ENCODE results near the gene CREB5. TPM values are rescaled to one million over a fixed set of nuclear protein-coding genes. Genes with fewer than 3 reads are reported as not detected.

CREB5 gene
- total RNA-seq, 2 experiments from 2014 or later, result 0.19 to 0.22 TPM

DNA sequence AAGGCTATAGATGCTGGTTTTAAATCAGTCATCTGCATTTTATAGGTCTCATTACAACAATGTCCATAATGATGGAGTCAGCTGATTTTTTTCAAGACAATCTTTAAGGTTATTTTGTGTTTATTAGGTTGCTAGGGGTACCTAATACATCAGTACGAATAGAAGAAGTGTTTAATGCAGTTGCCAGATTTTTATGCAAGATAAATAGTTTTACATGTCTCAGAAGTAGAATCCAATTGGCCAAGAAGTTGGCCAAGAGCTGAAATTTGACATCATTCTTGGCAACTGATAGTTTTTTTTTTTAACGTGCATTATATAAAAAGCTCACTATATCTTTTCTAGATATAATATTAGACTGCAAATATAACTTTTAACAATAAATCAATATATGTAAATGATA, 337.3 kb downstream of the CREB5 start:
- no peak for ATAC-seq (ENCODE audit: poor library complexity)
- H3K27ac ChIP-seq (ENCODE audit: low read depth in 1 of 2, low read length in 2 of 2), result no peak overlapping the region
- intact Hi-C loops (cut with DNase I, micrococcal nuclease), result loop anchor here in 1 of 2 experiments (10.0 kb wide), 1 partner anchor 1205 kb away; no protein-coding TSS in a partner anchor
- Mint-ChIP-seq H3K9me3 (no peaks in the 10 kb centered on the region), H3K27ac (no peak overlapping the region), H3K27me3 (no peaks in the 10 kb centered on the region), H3K4me3 (no peak overlapping the region), H3K4me1 (ENCODE audit: low read depth) (no peaks in the 10 kb centered on the region), H3K36me3 (ENCODE audit: low read depth) (no peaks in the 10 kb centered on the region)
- no peaks in the 10 kb centered on the region for H3K9me3 ChIP-seq (ENCODE audit: control insufficient read depth in 1 of 2, insufficient read depth in 1 of 2, low read length in 2 of 2)
- H3K4me1 ChIP-seq (ENCODE audit: insufficient read depth, low read length), result no peaks in the 10 kb centered on the region
- ChIA-PET POLR2A (no interaction called here), CTCF (no interaction called here)
- H3K27me3 ChIP-seq (ENCODE audit: control insufficient read depth in 1 of 2, insufficient read depth in 2 of 2, low read length in 2 of 2), result no peaks in the 10 kb centered on the region
- H3K36me3 ChIP-seq (ENCODE audit: insufficient read depth, low read length), result no peaks in the 10 kb centered on the region
- H3K4me3 ChIP-seq (ENCODE audit: low read length), result no peak overlapping the region
- DNase-seq, result no peak
- TF ChIP-seq, protein P1, sequence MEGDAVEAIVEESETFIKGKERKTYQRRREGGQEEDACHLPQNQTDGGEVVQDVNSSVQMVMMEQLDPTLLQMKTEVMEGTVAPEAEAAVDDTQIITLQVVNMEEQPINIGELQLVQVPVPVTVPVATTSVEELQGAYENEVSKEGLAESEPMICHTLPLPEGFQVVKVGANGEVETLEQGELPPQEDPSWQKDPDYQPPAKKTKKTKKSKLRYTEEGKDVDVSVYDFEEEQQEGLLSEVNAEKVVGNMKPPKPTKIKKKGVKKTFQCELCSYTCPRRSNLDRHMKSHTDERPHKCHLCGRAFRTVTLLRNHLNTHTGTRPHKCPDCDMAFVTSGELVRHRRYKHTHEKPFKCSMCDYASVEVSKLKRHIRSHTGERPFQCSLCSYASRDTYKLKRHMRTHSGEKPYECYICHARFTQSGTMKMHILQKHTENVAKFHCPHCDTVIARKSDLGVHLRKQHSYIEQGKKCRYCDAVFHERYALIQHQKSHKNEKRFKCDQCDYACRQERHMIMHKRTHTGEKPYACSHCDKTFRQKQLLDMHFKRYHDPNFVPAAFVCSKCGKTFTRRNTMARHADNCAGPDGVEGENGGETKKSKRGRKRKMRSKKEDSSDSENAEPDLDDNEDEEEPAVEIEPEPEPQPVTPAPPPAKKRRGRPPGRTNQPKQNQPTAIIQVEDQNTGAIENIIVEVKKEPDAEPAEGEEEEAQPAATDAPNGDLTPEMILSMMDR (IDR thresholded peaks at IDR 0.05), result no peak

- Mint-ChIP-seq H3K4me1 (ENCODE audit: low read depth) (no peaks in the 10 kb centered on the region), H3K36me3 (ENCODE audit: low read depth) (no peaks in the 10 kb centered on the region), H3K27me3 (no peaks in the 10 kb centered on the region), H3K4me3 (no peak overlapping the region), H3K9me3 (no peaks in the 10 kb centered on the region), H3K27ac (no peak overlapping the region)
- ATAC-seq (ENCODE audit: poor library complexity) (no peak), DNase-seq (no peak)
- Histone ChIP-seq H3K4me3 (ENCODE audit: low read length) (no peak overlapping the region), H3K27ac (ENCODE audit: low read depth in 1 of 2, low read length in 2 of 2) (no peak overlapping the region), H3K27me3 (ENCODE audit: control insufficient read depth in 1 of 2, insufficient read depth in 2 of 2, low read length in 2 of 2) (no peaks in the 10 kb centered on the region), H3K36me3 (ENCODE audit: insufficient read depth, low read length) (no peaks in the 10 kb centered on the region), H3K4me1 (ENCODE audit: insufficient read depth, low read length) (no peaks in the 10 kb centered on the region), H3K9me3 (ENCODE audit: control insufficient read depth in 1 of 2, insufficient read depth in 1 of 2, low read length in 2 of 2) (no peaks in the 10 kb centered on the region)
- TF ChIP-seq, protein P1 (IDR thresholded peaks at IDR 0.05), result no peak
- POLR2A ChIA-PET, result no interaction called here
- CTCF ChIA-PET, result no interaction called here
- intact Hi-C loops (cut with DNase I, micrococcal nuclease), result loop anchor here in 1 of 2 experiments (10.0 kb wide), 1 partner anchor 1204 kb away; no protein-coding TSS in a partner anchor
These were observed 338.7 kb downstream of the CREB5 start for GRCh38 chr7:28750981-28751380.

- no peak for DNase-seq
- POLR2A ChIA-PET, result no interaction called here
- Histone ChIP-seq H3K36me3 (ENCODE audit: insufficient read depth, low read length) (no peaks in the 10 kb centered on the region), H3K27ac (ENCODE audit: low read depth in 1 of 2, low read length in 2 of 2) (no peak overlapping the region), H3K4me1 (ENCODE audit: insufficient read depth, low read length) (no peaks in the 10 kb centered on the region), H3K27me3 (ENCODE audit: control insufficient read depth in 1 of 2, insufficient read depth in 2 of 2, low read length in 2 of 2) (no peaks in the 10 kb centered on the region), H3K9me3 (ENCODE audit: control insufficient read depth in 1 of 2, insufficient read depth in 1 of 2, low read length in 2 of 2) (peaks cover 0 to 5% of the 10 kb centered on the region in 2 experiments), H3K4me3 (ENCODE audit: low read length) (no peak overlapping the region)
- CTCF ChIA-PET, result no interaction called here
- TF ChIP-seq, protein P1 (IDR thresholded peaks at IDR 0.05), result no peak
- intact Hi-C loops (cut with DNase I, micrococcal nuclease), result loop anchor here in 1 of 2 experiments (10.0 kb wide), 1 partner anchor 1201 kb away; no protein-coding TSS in a partner anchor
- no peaks in the 10 kb centered on the region for H3K9me3 Mint-ChIP-seq
- no peaks in the 10 kb centered on the region for H3K36me3 Mint-ChIP-seq (ENCODE audit: low read depth)
- no peaks in the 10 kb centered on the region for H3K27me3 Mint-ChIP-seq
- H3K4me1 Mint-ChIP-seq (ENCODE audit: low read depth), result no peaks in the 10 kb centered on the region
- H3K4me3 Mint-ChIP-seq, result no peak overlapping the region
- H3K27ac Mint-ChIP-seq, result no peak overlapping the region
- no peak for ATAC-seq (ENCODE audit: poor library complexity)
These were observed 341.3 kb downstream of the CREB5 start for GRCh38 chr7:28753613-28754012.
